K562 (cell line): ENCODE measurements around the gene CUTA. TPM values are rescaled to one million over a fixed set of nuclear protein-coding genes. Genes with fewer than 3 reads are reported as not detected.

ENCODE experiments used
- COPS2 ChIP-seq: fragments of 450-650 bp; conservative IDR thresholded peaks from 2 replicates; pipeline ENCODE4 v1.6.1; 2016; ENCODE audit warnings: mild to moderate bottlenecking, moderate library complexity
- FUS ChIP-seq: fragments of 200-400 bp; formaldehyde crosslinking; optimal IDR thresholded peaks from 2 replicates; pipeline ENCODE3; 2017; ENCODE audit warnings: low read depth, low read length
- HMG20B ChIP-seq: fragments of 250-450 bp; sonication (Bioruptor Pico); IDR thresholded peaks from 2 replicates; pipeline ENCODE4 v1.5.0; 2021; ENCODE audit warnings: mild to moderate bottlenecking
- KDM5B ChIP-seq: fragments of 200-600 bp; sonication (generic); IDR thresholded peaks from 2 replicates; pipeline ENCODE4 v1.6.1; 2012; ENCODE audit warnings: low read depth, mild to moderate bottlenecking, moderate library complexity, low read length, control low read depth, inconsistent platforms; ENCODE audit not compliant: insufficient replicate concordance
- MTF1 ChIP-seq: fragments of 250-450 bp; sonication (Bioruptor Pico); IDR thresholded peaks from 2 replicates; pipeline ENCODE4 v1.9.0; 2021; ENCODE audit warnings: moderate library complexity, mild to moderate bottlenecking, inconsistent platforms, borderline replicate concordance
- PML ChIP-seq: IDR thresholded peaks from 2 replicates; pipeline ENCODE4 v1.6.1; 2012; ENCODE audit warnings: low read length, inconsistent platforms
- POLR2B ChIP-seq: fragments of 450-650 bp; IDR thresholded peaks from 2 replicates; pipeline ENCODE4 v1.6.1; 2018; ENCODE audit warnings: low read depth; ENCODE audit not compliant: partially characterized antibody
- TBL1XR1 ChIP-seq, 2 experiments: IDR thresholded peaks; 2 replicates each; pipeline ENCODE4 v1.6.1; 2012; ENCODE audit warnings: improper control_type of control experiment in 2 of 2, low read length in 2 of 2, mild to moderate bottlenecking in 1 of 2
- TRIM28 ChIP-seq: fragments of 450-650 bp; IDR thresholded peaks from 2 replicates; pipeline ENCODE4 v1.6.1; 2017
- ZFP1 ChIP-seq: fragments of 450-650 bp; formaldehyde crosslinking; IDR thresholded peaks from 2 replicates; pipeline ENCODE4 v1.4.0; 2020; ENCODE audit warnings: mild to moderate bottlenecking, mixed read lengths
- ZNF408 ChIP-seq: fragments of 250-450 bp; sonication (Bioruptor Pico); IDR thresholded peaks from 2 replicates; pipeline ENCODE4 v1.4.0; 2020; ENCODE audit warnings: low read depth, mild to moderate bottlenecking, moderate library complexity
- ZZZ3 ChIP-seq: fragments of 450-650 bp; IDR thresholded peaks from 2 replicates; pipeline ENCODE4 v1.6.1; 2016; ENCODE audit warnings: antibody characterized with exemption, mild to moderate bottlenecking, moderate library complexity
- polyA plus RNA-seq, 8 experiments: library from polyadenylated mRNA; depleted of rRNA in 4 of 8; stranded (reverse) in 5 of 8; unstranded in 3 of 8; fragments of >200 nt; fragmentation: Nextera tagmentation in 2 of 8; fragmentation: Illumina TruSeq in 1 of 8; extraction: Ambion mirVana in 2 of 8; extraction: Trizol in 1 of 8; gene quantifications; 2 replicates each; pipeline versions ENCODE4 v1.2.1 to v1.2.3, GENCODE V29; 2011 to 2014; ENCODE audit warnings: inconsistent platforms in 1 of 8, missing spikeins in 1 of 8
- total RNA-seq, 7 experiments: library from RNA; depleted of rRNA in 6 of 7; stranded (reverse); fragments of >200 nt in 6 of 7; fragmentation: Illumina TruSeq in 2 of 7; extraction: Trizol in 2 of 7; gene quantifications; 2 replicates each; pipeline versions ENCODE4 v1.2.1 to v1.2.3, GENCODE V29; 2011 to 2021; ENCODE audit warnings: low replicate concordance in 1 of 7
- TF ChIP-seq, protein P1 (sequence below): fragments of 250-450 bp; sonication (Bioruptor Pico); IDR thresholded peaks from 2 replicates; pipeline ENCODE4 v1.8.0; 2022; ENCODE audit warnings: inconsistent platforms
- TF ChIP-seq, protein P2 (sequence below): sonication (generic); formaldehyde crosslinking; IDR thresholded peaks from 2 replicates; pipeline ENCODE4 v1.8.1; 2023; ENCODE audit warnings: mild to moderate bottlenecking, missing genetic modification reagents, moderate library complexity
- TF ChIP-seq, protein P3 (sequence below): fragments of 450-650 bp; IDR thresholded peaks from 2 replicates; pipeline ENCODE4 v1.6.1; 2017; ENCODE audit warnings: antibody characterized with exemption
- TF ChIP-seq, protein P4 (sequence below): fragments of 150-350 bp; IDR thresholded peaks from 2 replicates; pipeline ENCODE4 v1.6.1; 2014; ENCODE audit warnings: low read depth, mild to moderate bottlenecking, low read length, borderline replicate concordance
- TF ChIP-seq, protein P5 (sequence below), 3 experiments: IDR thresholded peaks in 2 of 3; conservative IDR thresholded peaks in 1 of 3; 2 replicates each; pipeline ENCODE4 v1.5.1; 2011 to 2012; ENCODE audit warnings: low read length in 3 of 3, mild to moderate bottlenecking in 3 of 3, control low read depth in 2 of 3, improper control_type of control experiment in 1 of 3, inconsistent platforms in 1 of 3, low read depth in 1 of 3, mixed read lengths in 1 of 3, moderate library complexity in 1 of 3; ENCODE audit not compliant: insufficient read depth in 2 of 3

CUTA gene
- total and polyA plus RNA-seq, 9 of the 15 experiments (the other 6 are each of a cell fraction or from before 2014, with no cell fraction given): 166 to 682 (median 310) TPM

DNA sequence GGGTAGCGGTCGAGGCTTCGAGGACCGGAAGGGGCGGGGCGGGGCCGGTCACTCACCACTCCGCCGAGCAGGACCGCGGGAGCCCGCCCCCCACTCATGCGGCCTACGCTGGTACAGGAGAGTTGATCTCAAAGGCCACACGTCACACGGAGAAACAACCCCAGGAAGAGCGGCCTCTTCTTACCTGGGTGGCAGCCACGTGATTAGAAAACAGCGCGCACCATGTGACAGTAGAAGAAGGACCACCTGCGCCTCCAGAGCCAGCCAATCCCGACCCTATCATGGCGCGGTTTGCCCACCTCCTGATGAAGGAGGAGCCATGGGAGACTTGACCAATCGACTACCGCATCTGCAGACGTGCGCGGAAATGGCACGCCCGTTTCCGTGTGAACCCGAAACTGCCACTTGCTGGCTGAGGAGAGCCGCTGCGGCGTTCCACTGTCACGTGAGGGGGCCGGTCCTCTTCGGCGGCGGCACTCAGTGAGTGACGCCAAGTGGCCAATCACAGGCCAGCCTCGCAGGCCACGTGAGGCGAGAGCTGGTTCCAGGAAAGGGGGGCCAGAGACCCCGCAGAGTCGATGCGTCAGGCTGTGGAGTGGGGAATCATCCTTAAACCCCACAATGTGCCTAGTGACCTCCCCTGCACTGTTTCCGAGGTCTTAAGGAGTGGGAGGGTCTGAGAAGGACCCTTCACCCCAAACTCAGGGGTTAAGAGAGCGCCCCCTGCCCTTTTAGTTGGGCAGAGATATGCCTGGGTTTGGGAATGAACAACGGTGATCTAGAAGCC is at the start of gene CUTA (continued):
- TF ChIP-seq POLR2B: peak; percentile 83
- TF ChIP-seq ZZZ3: no peak
- TF ChIP-seq TRIM28: no peak
- 0 out of 2 replicates have a peak, but pooled peaks have one; percentile 73 for TF ChIP-seq MTF1
- TF ChIP-seq, protein P1, sequence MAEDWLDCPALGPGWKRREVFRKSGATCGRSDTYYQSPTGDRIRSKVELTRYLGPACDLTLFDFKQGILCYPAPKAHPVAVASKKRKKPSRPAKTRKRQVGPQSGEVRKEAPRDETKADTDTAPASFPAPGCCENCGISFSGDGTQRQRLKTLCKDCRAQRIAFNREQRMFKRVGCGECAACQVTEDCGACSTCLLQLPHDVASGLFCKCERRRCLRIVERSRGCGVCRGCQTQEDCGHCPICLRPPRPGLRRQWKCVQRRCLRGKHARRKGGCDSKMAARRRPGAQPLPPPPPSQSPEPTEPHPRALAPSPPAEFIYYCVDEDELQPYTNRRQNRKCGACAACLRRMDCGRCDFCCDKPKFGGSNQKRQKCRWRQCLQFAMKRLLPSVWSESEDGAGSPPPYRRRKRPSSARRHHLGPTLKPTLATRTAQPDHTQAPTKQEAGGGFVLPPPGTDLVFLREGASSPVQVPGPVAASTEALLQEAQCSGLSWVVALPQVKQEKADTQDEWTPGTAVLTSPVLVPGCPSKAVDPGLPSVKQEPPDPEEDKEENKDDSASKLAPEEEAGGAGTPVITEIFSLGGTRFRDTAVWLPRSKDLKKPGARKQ (CRISPR knock-in tag): no peak
- TF ChIP-seq, protein P2, sequence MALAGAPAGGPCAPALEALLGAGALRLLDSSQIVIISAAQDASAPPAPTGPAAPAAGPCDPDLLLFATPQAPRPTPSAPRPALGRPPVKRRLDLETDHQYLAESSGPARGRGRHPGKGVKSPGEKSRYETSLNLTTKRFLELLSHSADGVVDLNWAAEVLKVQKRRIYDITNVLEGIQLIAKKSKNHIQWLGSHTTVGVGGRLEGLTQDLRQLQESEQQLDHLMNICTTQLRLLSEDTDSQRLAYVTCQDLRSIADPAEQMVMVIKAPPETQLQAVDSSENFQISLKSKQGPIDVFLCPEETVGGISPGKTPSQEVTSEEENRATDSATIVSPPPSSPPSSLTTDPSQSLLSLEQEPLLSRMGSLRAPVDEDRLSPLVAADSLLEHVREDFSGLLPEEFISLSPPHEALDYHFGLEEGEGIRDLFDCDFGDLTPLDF (CRISPR knock-in tag): peak; percentile 88
- no peak for TF ChIP-seq ZFP1 (CRISPR knock-in tag)
- TF ChIP-seq, protein P3, sequence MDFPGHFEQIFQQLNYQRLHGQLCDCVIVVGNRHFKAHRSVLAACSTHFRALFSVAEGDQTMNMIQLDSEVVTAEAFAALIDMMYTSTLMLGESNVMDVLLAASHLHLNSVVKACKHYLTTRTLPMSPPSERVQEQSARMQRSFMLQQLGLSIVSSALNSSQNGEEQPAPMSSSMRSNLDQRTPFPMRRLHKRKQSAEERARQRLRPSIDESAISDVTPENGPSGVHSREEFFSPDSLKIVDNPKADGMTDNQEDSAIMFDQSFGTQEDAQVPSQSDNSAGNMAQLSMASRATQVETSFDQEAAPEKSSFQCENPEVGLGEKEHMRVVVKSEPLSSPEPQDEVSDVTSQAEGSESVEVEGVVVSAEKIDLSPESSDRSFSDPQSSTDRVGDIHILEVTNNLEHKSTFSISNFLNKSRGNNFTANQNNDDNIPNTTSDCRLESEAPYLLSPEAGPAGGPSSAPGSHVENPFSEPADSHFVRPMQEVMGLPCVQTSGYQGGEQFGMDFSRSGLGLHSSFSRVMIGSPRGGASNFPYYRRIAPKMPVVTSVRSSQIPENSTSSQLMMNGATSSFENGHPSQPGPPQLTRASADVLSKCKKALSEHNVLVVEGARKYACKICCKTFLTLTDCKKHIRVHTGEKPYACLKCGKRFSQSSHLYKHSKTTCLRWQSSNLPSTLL: no peak
- TF ChIP-seq FUS: no peak
- no peak for TF ChIP-seq COPS2
- TF ChIP-seq KDM5B: peak; percentile 61
- TF ChIP-seq HMG20B (CRISPR knock-in tag): no peak
- peak in 1 of 2 experiments; percentile 61; a peak in 2 of 4 replicates for TF ChIP-seq TBL1XR1 (IDR thresholded peaks at IDR 0.05; ENCODE audit: low read length in 2 of 2)
- no peak for TF ChIP-seq ZNF408 (CRISPR knock-in tag)
- peak; percentile 70 for TF ChIP-seq PML
- TF ChIP-seq, protein P4, sequence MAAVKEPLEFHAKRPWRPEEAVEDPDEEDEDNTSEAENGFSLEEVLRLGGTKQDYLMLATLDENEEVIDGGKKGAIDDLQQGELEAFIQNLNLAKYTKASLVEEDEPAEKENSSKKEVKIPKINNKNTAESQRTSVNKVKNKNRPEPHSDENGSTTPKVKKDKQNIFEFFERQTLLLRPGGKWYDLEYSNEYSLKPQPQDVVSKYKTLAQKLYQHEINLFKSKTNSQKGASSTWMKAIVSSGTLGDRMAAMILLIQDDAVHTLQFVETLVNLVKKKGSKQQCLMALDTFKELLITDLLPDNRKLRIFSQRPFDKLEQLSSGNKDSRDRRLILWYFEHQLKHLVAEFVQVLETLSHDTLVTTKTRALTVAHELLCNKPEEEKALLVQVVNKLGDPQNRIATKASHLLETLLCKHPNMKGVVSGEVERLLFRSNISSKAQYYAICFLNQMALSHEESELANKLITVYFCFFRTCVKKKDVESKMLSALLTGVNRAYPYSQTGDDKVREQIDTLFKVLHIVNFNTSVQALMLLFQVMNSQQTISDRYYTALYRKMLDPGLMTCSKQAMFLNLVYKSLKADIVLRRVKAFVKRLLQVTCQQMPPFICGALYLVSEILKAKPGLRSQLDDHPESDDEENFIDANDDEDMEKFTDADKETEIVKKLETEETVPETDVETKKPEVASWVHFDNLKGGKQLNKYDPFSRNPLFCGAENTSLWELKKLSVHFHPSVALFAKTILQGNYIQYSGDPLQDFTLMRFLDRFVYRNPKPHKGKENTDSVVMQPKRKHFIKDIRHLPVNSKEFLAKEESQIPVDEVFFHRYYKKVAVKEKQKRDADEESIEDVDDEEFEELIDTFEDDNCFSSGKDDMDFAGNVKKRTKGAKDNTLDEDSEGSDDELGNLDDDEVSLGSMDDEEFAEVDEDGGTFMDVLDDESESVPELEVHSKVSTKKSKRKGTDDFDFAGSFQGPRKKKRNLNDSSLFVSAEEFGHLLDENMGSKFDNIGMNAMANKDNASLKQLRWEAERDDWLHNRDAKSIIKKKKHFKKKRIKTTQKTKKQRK: no peak
- TF ChIP-seq, protein P5, sequence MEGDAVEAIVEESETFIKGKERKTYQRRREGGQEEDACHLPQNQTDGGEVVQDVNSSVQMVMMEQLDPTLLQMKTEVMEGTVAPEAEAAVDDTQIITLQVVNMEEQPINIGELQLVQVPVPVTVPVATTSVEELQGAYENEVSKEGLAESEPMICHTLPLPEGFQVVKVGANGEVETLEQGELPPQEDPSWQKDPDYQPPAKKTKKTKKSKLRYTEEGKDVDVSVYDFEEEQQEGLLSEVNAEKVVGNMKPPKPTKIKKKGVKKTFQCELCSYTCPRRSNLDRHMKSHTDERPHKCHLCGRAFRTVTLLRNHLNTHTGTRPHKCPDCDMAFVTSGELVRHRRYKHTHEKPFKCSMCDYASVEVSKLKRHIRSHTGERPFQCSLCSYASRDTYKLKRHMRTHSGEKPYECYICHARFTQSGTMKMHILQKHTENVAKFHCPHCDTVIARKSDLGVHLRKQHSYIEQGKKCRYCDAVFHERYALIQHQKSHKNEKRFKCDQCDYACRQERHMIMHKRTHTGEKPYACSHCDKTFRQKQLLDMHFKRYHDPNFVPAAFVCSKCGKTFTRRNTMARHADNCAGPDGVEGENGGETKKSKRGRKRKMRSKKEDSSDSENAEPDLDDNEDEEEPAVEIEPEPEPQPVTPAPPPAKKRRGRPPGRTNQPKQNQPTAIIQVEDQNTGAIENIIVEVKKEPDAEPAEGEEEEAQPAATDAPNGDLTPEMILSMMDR (IDR thresholded peaks at IDR 0.05 in 2 of 3, conservative IDR thresholded peaks at IDR 0.05 in 1 of 3; ENCODE audit: insufficient read depth in 2 of 3, low read depth in 1 of 3, low read length in 3 of 3): peak; percentile 35 to 80 (median 52); a peak in 4 of 6 replicates
